SK-N-SH treated with all-trans-retinoic acid at 6 μM for 48 hours (cell line): ENCODE data around the gene OPRM1.

Experiments used
- ATAC-seq: fragments of 200-7000 bp; cut with Tn5 transposase; 3 replicates; pipeline ENCODE4 v1.9.1; 2020; ENCODE audit warnings: mild to moderate bottlenecking, moderate library complexity
- ARNTL ChIP-seq: fragments of 450-650 bp; formaldehyde crosslinking; IDR thresholded peaks from 2 replicates; pipeline ENCODE4 v1.5.0; 2020; ENCODE audit warnings: low read depth, mild to moderate bottlenecking, moderate library complexity, borderline replicate concordance
- BACH2 ChIP-seq: fragments of 250-450 bp; sonication (Bioruptor Pico); IDR thresholded peaks from 2 replicates; pipeline ENCODE4 v1.9.0; 2021; ENCODE audit warnings: mild to moderate bottlenecking, borderline replicate concordance
- CSDC2 ChIP-seq: fragments of 250-450 bp; sonication (Bioruptor Pico); IDR thresholded peaks from 2 replicates; pipeline ENCODE4 v1.5.0; 2020; ENCODE audit warnings: mild to moderate bottlenecking, moderate library complexity
- ESRRG ChIP-seq: fragments of 250-450 bp; sonication (Bioruptor Pico); IDR thresholded peaks from 2 replicates; pipeline ENCODE4 v1.6.1; 2021; ENCODE audit warnings: mild to moderate bottlenecking
- GLIS3 ChIP-seq: fragments of 250-450 bp; sonication (Bioruptor Pico); IDR thresholded peaks from 2 replicates; pipeline ENCODE4 v1.5.0; 2020; ENCODE audit warnings: mild to moderate bottlenecking, moderate library complexity
- ISL1 ChIP-seq: fragments of 250-450 bp; sonication (Bioruptor Pico); IDR thresholded peaks from 2 replicates; pipeline ENCODE4 v2.1.2; 2022; ENCODE audit warnings: mild to moderate bottlenecking, moderate library complexity
- OSR1 ChIP-seq: fragments of 250-450 bp; sonication (Bioruptor Pico); IDR thresholded peaks from 2 replicates; pipeline ENCODE4 v1.8.0; 2022; ENCODE audit warnings: moderate library complexity, mild to moderate bottlenecking, inconsistent platforms
- PATZ1 ChIP-seq: fragments of 250-450 bp; sonication (Bioruptor Pico); IDR thresholded peaks from 2 replicates; pipeline ENCODE4 v1.8.0; 2020; ENCODE audit warnings: mild to moderate bottlenecking, moderate library complexity, borderline replicate concordance
- POU6F1 ChIP-seq: fragments of 250-450 bp; sonication (Bioruptor Pico); IDR thresholded peaks from 2 replicates; pipeline ENCODE4 v1.8.0; 2021; ENCODE audit warnings: low read depth, mild to moderate bottlenecking, moderate library complexity, borderline replicate concordance
- PPARA ChIP-seq: fragments of 250-450 bp; sonication (Bioruptor Pico); IDR thresholded peaks from 2 replicates; pipeline ENCODE4 v1.5.0; 2020; ENCODE audit warnings: mild to moderate bottlenecking, borderline replicate concordance
- RARB ChIP-seq: fragments of 250-450 bp; sonication (Bioruptor Pico); IDR thresholded peaks from 2 replicates; pipeline ENCODE4 v1.8.0; 2021; ENCODE audit warnings: mild to moderate bottlenecking, moderate library complexity
- SNAI2 ChIP-seq: fragments of 250-450 bp; sonication (Bioruptor Pico); IDR thresholded peaks from 2 replicates; pipeline ENCODE4 v1.5.0; 2020; ENCODE audit warnings: mild to moderate bottlenecking, moderate library complexity
- TCF4 ChIP-seq: fragments of 250-450 bp; sonication (Bioruptor Pico); IDR thresholded peaks from 2 replicates; pipeline ENCODE4 v1.8.0; 2021; ENCODE audit warnings: mild to moderate bottlenecking, moderate library complexity, borderline replicate concordance
- TOX ChIP-seq: fragments of 250-450 bp; sonication (Bioruptor Pico); IDR thresholded peaks from 2 replicates; pipeline ENCODE4 v1.8.0; 2021; ENCODE audit warnings: mild to moderate bottlenecking, moderate library complexity, borderline replicate concordance
- TSHZ2 ChIP-seq: fragments of 250-450 bp; sonication (Bioruptor Pico); IDR thresholded peaks from 2 replicates; pipeline ENCODE4 v1.5.0; 2020; ENCODE audit warnings: mild to moderate bottlenecking, moderate library complexity
- ZC3H10 ChIP-seq: fragments of 250-450 bp; sonication (Bioruptor Pico); IDR thresholded peaks from 2 replicates; pipeline ENCODE4 v1.5.1; 2021; ENCODE audit warnings: mild to moderate bottlenecking, moderate library complexity
- ZFP3 ChIP-seq: fragments of 250-450 bp; sonication (Bioruptor Pico); IDR thresholded peaks from 2 replicates; pipeline ENCODE4 v1.5.0; 2020; ENCODE audit warnings: mild to moderate bottlenecking, moderate library complexity
- ZFP30 ChIP-seq: fragments of 450-650 bp; formaldehyde crosslinking; IDR thresholded peaks from 2 replicates; pipeline ENCODE4 v1.5.0; 2022; ENCODE audit warnings: mild to moderate bottlenecking, moderate library complexity
- ZNF70 ChIP-seq: fragments of 450-650 bp; formaldehyde crosslinking; IDR thresholded peaks from 2 replicates; pipeline ENCODE4 v1.5.0; 2020; ENCODE audit warnings: mild to moderate bottlenecking, moderate library complexity
- ZNF8 ChIP-seq: fragments of 450-650 bp; formaldehyde crosslinking; IDR thresholded peaks from 2 replicates; pipeline ENCODE4 v1.5.0; 2020; ENCODE audit warnings: mild to moderate bottlenecking, moderate library complexity
- TF ChIP-seq, protein P1 (sequence below): fragments of 250-450 bp; sonication (Bioruptor Pico); IDR thresholded peaks from 2 replicates; pipeline ENCODE4 v1.5.1; 2021; ENCODE audit warnings: mild to moderate bottlenecking, moderate library complexity

The OPRM1 gene

DNA sequence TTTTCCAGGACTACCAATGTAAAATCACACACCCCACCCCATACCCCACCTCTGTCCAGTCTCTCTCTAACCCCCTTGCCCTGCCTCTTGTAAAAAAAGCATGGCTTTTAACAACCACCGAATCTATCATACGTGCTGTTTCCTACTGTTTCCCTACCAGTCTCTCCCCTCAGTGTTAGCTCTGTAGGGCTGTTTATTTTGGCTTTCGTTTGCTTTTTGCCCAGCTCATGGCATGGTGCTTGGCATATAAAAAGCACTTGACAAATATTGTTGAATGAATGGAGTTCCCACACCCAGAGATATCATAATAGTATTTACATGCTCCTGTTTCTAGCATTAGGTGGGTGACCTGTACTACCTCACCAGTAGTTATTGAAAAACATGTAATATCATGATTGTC is 148.2 kb downstream of the OPRM1 start:
- ATAC-seq, result no peak
- TF ChIP-seq TCF4 (no peak), PATZ1 (CRISPR knock-in tag) (no peak), SNAI2 (CRISPR knock-in tag) (no peak), BACH2 (CRISPR knock-in tag) (no peak), ZFP3 (CRISPR knock-in tag) (no peak), RARB (CRISPR knock-in tag) (no peak), CSDC2 (CRISPR knock-in tag) (no peak), TOX (CRISPR knock-in tag) (no peak), POU6F1 (no peak), ARNTL (CRISPR knock-in tag) (no peak)

DNA sequence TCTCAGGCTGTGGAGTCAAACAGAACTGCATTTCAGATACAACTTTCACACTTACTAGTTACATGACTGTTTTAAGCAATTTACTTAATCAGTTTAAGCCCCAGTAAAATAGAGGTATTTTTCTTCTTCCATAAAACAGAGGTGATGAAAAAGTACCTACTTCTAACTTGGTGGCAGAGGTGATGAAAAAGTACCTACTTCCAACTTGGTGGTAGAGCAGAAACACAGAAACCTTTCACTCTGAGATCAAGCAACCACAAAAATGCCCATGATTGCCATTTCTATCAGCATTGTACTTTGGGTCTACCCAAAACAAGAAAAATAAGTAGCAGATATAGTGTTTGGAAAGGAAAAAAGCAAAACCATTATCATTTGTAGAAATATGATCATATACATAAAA is 148.7 kb downstream of the OPRM1 start:
- ATAC-seq, result no peak

More for the DNA sequence above, 148.7 kb downstream of the OPRM1 start:
- TF ChIP-seq PATZ1 (CRISPR knock-in tag) (no peak), POU6F1 (no peak), ZC3H10 (no peak), GLIS3 (CRISPR knock-in tag) (no peak), ESRRG (no peak), ZFP3 (CRISPR knock-in tag) (no peak), ISL1 (CRISPR knock-in tag) (no peak), RARB (CRISPR knock-in tag) (no peak), BACH2 (CRISPR knock-in tag) (no peak), ZNF70 (CRISPR knock-in tag) (no peak), PPARA (CRISPR knock-in tag) (no peak), OSR1 (CRISPR knock-in tag) (no peak), ZNF8 (CRISPR knock-in tag) (no peak), TCF4 (no peak), CSDC2 (CRISPR knock-in tag) (no peak), TSHZ2 (no peak), ARNTL (CRISPR knock-in tag) (no peak), ZFP30 (CRISPR knock-in tag) (no peak)
- TF ChIP-seq, protein P1, sequence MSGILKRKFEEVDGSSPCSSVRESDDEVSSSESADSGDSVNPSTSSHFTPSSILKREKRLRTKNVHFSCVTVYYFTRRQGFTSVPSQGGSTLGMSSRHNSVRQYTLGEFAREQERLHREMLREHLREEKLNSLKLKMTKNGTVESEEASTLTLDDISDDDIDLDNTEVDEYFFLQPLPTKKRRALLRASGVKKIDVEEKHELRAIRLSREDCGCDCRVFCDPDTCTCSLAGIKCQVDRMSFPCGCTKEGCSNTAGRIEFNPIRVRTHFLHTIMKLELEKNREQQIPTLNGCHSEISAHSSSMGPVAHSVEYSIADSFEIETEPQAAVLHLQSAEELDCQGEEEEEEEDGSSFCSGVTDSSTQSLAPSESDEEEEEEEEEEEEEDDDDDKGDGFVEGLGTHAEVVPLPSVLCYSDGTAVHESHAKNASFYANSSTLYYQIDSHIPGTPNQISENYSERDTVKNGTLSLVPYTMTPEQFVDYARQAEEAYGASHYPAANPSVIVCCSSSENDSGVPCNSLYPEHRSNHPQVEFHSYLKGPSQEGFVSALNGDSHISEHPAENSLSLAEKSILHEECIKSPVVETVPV (CRISPR knock-in tag), result no peak
